Loucy (cell line): ENCODE data around the gene SLC43A3.

Experiments
- H2AFZ ChIP-seq: fragments of 200-600 bp; sonication (generic); 2 replicates; pipeline ENCODE4 v1.6.0; 2016; ENCODE audit warnings: antibody characterized with exemption, mild to moderate bottlenecking, low read length, moderate library complexity
- H3F3A ChIP-seq: fragments of 200-600 bp; 2 replicates; pipeline ENCODE4 v1.6.0; 2016; ENCODE audit warnings: antibody characterized with exemption, low read depth, mild to moderate bottlenecking
- H3K27me3 ChIP-seq: fragments of 200-600 bp; sonication (generic); 2 replicates; pipeline ENCODE4 v1.6.1; 2014; ENCODE audit warnings: low read length, mild to moderate bottlenecking; ENCODE audit not compliant: insufficient read depth, poor library complexity, severe bottlenecking
- H3K36me3 ChIP-seq: fragments of 200-600 bp; sonication (generic); 2 replicates; pipeline ENCODE4 v1.6.1; 2016; ENCODE audit warnings: low read length; ENCODE audit not compliant: insufficient read depth
- H3K4me1 ChIP-seq: fragments of 200-600 bp; sonication (generic); 2 replicates; pipeline ENCODE4 v1.5.1; 2014; ENCODE audit warnings: low read length, mild to moderate bottlenecking; ENCODE audit not compliant: insufficient read depth, poor library complexity, severe bottlenecking
- H3K4me2 ChIP-seq: fragments of 200-600 bp; sonication (generic); 2 replicates; pipeline ENCODE4 v1.6.0; 2014; ENCODE audit warnings: antibody characterized with exemption, low read length, low read depth, mild to moderate bottlenecking; ENCODE audit not compliant: poor library complexity, severe bottlenecking
- H3K4me3 ChIP-seq: fragments of 200-600 bp; sonication (generic); 2 replicates; pipeline ENCODE4 v1.5.1; 2014; ENCODE audit warnings: low read length, mild to moderate bottlenecking, mixed read lengths; ENCODE audit not compliant: poor library complexity, severe bottlenecking
- H3K79me2 ChIP-seq: fragments of 200-600 bp; sonication (generic); 2 replicates; pipeline ENCODE4 v1.6.1; 2014; ENCODE audit warnings: low read length; ENCODE audit not compliant: insufficient read depth
- H3K9ac ChIP-seq: fragments of 200-600 bp; sonication (generic); 2 replicates; pipeline ENCODE4 v1.6.0; 2014; ENCODE audit warnings: mild to moderate bottlenecking, low read depth, low read length, moderate library complexity; ENCODE audit not compliant: poor library complexity, severe bottlenecking
- H3K9me2 ChIP-seq: fragments of 200-600 bp; sonication (generic); replicated peaks from 2 replicates; pipeline ENCODE4 v1.6.1; 2016; ENCODE audit warnings: low read depth, low read length, mixed read lengths
- H3K9me3 ChIP-seq: fragments of 200-600 bp; sonication (generic); 2 replicates; pipeline ENCODE4 v1.6.1; 2014; ENCODE audit warnings: mild to moderate bottlenecking, antibody characterized with exemption, low read length, low read depth; ENCODE audit not compliant: insufficient read depth
- H4K20me1 ChIP-seq: fragments of 200-600 bp; sonication (generic); 2 replicates; pipeline ENCODE4 v1.6.0; 2014; ENCODE audit warnings: antibody characterized with exemption, low read length, mild to moderate bottlenecking; ENCODE audit not compliant: insufficient read depth, poor library complexity, severe bottlenecking
- CTCF ChIP-seq: fragments of 200-600 bp; sonication (generic); conservative IDR thresholded peaks from 2 replicates; pipeline ENCODE4 v1.5.1; 2014; ENCODE audit warnings: mild to moderate bottlenecking, antibody characterized with exemption, low read length
- EZH2phosphoT487 ChIP-seq: fragments of 200-600 bp; IDR thresholded peaks from 2 replicates; pipeline ENCODE4 v1.6.1; 2018; ENCODE audit warnings: antibody characterized with exemption, mild to moderate bottlenecking, moderate library complexity, borderline replicate concordance

The SLC43A3 gene

GRCh38 chr11:57370251-57370650 lies 56.7 kb downstream of the SLC43A3 start:
- H2AFZ ChIP-seq, result no peak overlapping the region

GRCh38 chr11:57368845-57369232 lies 58.1 kb downstream of the SLC43A3 start:
- Histone ChIP-seq H3K9ac (no peak overlapping the region), H3K4me1 (peaks cover 9% of the 10 kb centered on the region), H3F3A (no peaks in the 10 kb centered on the region), H4K20me1 (no peaks in the 10 kb centered on the region), H3K9me3 (no peaks in the 10 kb centered on the region), H3K36me3 (no peaks in the 10 kb centered on the region), H3K27me3 (no peaks in the 10 kb centered on the region), H3K4me2 (no peak overlapping the region), H3K4me3 (no peak overlapping the region), H3K9me2 (no peaks in the 10 kb centered on the region), H2AFZ (no peak overlapping the region), H3K79me2 (no peaks in the 10 kb centered on the region)
- no peak for TF ChIP-seq CTCF
- TF ChIP-seq EZH2phosphoT487, result no peak

More at GRCh38 chr11:57370251-57370650, 56.7 kb downstream of the SLC43A3 start:
- Histone ChIP-seq H3K4me2 (no peak overlapping the region), H3K36me3 (no peaks in the 10 kb centered on the region), H3K4me3 (no peak overlapping the region), H3K4me1 (peaks cover 9% of the 10 kb centered on the region), H4K20me1 (no peaks in the 10 kb centered on the region), H3K9ac (no peak overlapping the region), H3K27me3 (no peaks in the 10 kb centered on the region), H3K79me2 (no peaks in the 10 kb centered on the region), H3F3A (no peaks in the 10 kb centered on the region), H3K9me3 (no peaks in the 10 kb centered on the region), H3K9me2 (no peaks in the 10 kb centered on the region)
- TF ChIP-seq CTCF (no peak), EZH2phosphoT487 (no peak)

GRCh38 chr11:57368106-57368844 lies 58.6 kb downstream of the SLC43A3 start:
- TF ChIP-seq EZH2phosphoT487, result no peak
- TF ChIP-seq CTCF, result no peak
- no peak overlapping the region for H3K4me3 ChIP-seq
- no peaks in the 10 kb centered on the region for H3K36me3 ChIP-seq
- no peaks in the 10 kb centered on the region for H3K79me2 ChIP-seq
- no peak overlapping the region for H2AFZ ChIP-seq
- no peaks in the 10 kb centered on the region for H3K9me2 ChIP-seq
- H3K9ac ChIP-seq, result no peak overlapping the region
- no peaks in the 10 kb centered on the region for H4K20me1 ChIP-seq
- no peaks in the 10 kb centered on the region for H3F3A ChIP-seq
- H3K9me3 ChIP-seq, result no peaks in the 10 kb centered on the region
- no peaks in the 10 kb centered on the region for H3K27me3 ChIP-seq
- no peak overlapping the region for H3K4me2 ChIP-seq
- H3K4me1 ChIP-seq, result peaks cover 9% of the 10 kb centered on the region
